Measurements from ENCODE around the gene NOM1.

- TF ChIP-seq EZH2 (IDR thresholded peaks at IDR 0.05; ENCODE audit: insufficient read depth, poor library complexity, severe bottlenecking) (no peak), EZH2phosphoT487 (IDR thresholded peaks at IDR 0.05; ENCODE audit: insufficient read depth, low read depth) (no peak)
Observed at GRCh38 chr7:156940421-156941122, 8.9 kb upstream of the NOM1 start.
